Regular cardiac myocyte (primary cell): ENCODE measurements around the gene UBTD1. TPM values are rescaled to one million over a fixed set of nuclear protein-coding genes. Genes with fewer than 3 reads are reported as not detected.

Experiments
- total RNA-seq: library from RNA; depleted of rRNA; stranded (reverse); fragments of >200 nt; gene quantifications from 2 replicates; pipeline ENCODE4 v1.2.3, GENCODE V29; 2014

The UBTD1 gene
- total RNA-seq: 16.9 and 31.4 TPM in 2 replicates

DNA sequence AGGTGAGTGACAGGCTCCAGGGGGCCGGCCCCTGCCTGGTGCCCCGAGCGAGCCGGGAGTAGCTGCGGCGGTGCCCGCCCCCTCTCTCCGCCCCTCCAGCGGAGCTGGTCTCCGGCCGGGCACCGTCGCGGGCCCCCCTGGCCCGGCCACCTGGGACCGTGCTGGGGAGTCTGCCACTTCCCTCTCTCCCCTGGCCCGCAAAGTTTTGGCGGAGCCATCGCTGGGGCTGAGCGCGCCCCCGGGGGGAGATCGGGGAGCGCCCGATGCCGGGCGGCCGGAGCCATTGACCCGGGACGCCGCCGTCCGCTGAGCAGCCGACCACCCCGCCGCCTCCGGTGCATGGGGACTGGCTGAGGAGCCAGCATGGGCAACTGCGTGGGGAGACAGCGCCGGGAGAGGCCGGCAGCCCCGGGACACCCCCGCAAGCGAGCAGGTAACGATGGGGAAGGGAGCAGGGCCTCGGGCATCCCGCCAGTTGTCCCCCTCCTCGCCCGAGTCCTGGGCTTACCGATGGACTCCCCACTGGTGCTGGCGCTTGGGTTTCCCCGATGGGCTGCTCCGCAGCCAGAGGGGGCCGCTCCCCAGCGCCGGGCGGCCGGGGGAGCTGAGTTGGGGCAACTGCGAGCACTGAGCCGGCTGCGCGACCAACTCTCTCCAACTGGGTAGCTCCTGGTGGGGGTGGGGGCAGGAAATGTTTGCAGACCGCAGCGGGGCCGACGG, at the start of gene UBTD1:
Gene UBTD1 (plus strand): TSS at position 84 of the 720 bp plus-strand sequence. CDS start 280 bp downstream, at position 364.

GRCh38 chr10:97498076-97498840, 466 bp upstream of the UBTD1 start, which contains the start of gene MMS19:
MMS19 (minus strand) TSS chr10:97498422; CDS start chr10:97498384, 38 bp downstream.

DNA sequence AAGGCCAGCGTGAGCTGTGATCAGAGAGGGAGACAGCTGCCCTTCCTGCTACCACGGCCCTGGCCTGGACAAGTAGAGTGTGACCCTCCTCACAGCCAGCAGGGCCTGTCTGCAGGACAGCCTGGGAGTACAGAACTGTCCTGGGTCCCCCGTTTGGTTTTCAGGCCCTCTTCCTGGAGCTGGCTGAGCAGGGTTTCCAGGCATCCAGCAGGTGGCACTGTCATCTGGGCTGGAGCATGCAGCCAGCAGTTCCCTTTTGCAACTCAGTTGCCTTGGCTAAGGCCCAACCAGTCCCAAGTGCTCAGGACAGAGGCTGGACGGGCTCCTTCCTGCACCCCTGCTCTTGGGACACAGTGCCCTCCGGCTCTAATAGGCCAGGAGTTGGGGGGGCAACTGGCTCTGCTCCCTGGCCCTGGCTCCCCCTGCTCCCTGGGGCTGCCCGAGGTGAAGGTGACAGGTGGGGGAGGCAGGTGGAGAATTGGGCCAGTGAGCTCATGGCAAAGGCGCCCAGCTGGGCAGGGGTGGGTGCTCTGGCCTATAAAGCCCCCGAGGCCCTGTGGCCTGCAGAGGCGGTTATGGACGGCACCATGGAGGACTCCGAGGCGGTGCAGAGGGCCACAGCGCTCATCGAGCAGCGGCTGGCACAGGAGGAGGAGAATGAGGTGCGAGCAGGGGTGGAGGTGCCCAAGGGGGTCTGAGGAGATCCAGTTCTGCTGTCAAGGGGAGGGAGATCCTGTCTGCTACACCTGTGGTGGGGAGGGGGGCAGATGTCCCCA, 73.7 kb downstream of the UBTD1 start, which contains the start of gene ANKRD2:
Gene ANKRD2 (plus strand): TSS at position 566 of the 776 bp plus-strand sequence. CDS start 10 bp downstream, at position 576.

DNA sequence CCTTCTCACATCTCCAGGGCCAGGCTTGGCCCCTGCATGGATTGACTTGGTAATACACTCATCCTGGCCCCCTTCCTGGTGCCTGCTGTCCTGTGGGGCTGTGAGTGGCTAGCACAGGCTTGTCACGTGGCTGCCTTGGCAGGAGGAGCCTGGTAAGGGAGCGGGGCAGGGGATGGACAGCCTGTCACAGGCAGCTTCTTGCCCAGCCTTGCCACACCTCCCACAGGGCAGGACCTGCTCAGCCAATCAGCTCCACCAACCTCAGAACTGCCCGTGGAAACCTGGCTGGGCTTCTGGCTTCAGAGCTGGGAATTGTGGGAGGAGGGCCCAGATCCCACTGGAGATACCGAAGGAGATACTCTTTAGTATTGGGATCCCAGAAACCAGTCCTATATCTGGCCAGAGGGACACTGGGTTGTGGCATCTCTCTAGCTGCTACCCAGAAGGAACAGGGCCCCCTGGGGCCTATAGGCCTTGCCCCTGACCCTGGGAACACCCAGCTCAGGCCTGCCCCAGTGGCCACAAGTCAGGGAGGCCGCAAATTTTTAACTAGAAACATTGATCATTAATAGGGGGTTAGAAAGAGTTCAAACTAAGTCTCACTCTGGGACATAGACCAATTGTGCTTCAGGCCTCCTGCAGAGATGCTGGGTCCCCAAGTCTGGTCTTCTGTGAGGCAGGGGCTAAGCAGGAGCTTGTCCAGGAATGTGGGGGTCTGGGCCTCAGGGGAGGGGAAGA, 85.5 kb downstream of the UBTD1 start, which contains the start of gene HOGA1:
Gene HOGA1 (plus strand): TSS at position 330 of the 738 bp plus-strand sequence. CDS start 315 bp downstream, at position 645.

DNA sequence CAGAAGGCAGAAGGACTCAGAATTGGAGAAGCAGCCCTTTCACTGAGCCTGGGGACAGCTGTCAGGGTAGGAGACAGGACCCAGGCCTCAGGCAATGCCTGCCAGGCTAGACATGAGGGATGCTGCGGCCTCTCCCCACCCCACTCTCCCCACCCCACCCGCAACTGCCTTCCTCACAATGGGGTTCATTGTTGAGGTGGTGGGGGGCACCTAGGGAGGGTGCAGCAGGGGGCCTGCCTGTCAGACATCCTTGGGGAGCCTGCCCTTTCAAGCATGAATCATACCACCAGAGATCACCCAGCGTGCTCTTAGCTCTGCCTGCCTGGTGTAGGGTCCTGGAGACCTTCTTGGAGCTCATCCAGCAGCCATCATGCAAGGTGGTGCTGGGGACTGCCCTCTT, 90.8 kb downstream of the UBTD1 start, which contains the start of gene C10orf62:
Gene C10orf62 (plus strand): TSS at position 243 of the 400 bp plus-strand sequence. CDS start 177 bp downstream, outside the sequence.

Other genes starting within 250 kb of the UBTD1 start
- 5.6 and 12.1 TPM in 2 replicates for gene ARHGAP19, start 206.3 kb upstream of the UBTD1 start, total RNA-seq
- 0.96 and 1.7 TPM in 2 replicates for gene FRAT1, start 179.7 kb upstream of the UBTD1 start, total RNA-seq
- 6.1 and 6.2 TPM in 2 replicates for gene FRAT2, start 164.2 kb upstream of the UBTD1 start, total RNA-seq
- gene RRP12, start 97.6 kb upstream of the UBTD1 start, total RNA-seq: 14.7 and 38.3 TPM in 2 replicates
- gene PGAM1, start 72.7 kb upstream of the UBTD1 start, total RNA-seq: 489 and 612 TPM in 2 replicates
- gene EXOSC1, start 52.9 kb upstream of the UBTD1 start, total RNA-seq: 36.1 and 39.3 TPM in 2 replicates
- 36.6 and 80.9 TPM in 2 replicates for gene ZDHHC16, start 52.7 kb upstream of the UBTD1 start, total RNA-seq
- gene MMS19, start 502 bp upstream of the UBTD1 start, total RNA-seq: 64.6 and 77.5 TPM in 2 replicates
- gene ANKRD2, start 73.9 kb downstream of the UBTD1 start, total RNA-seq: 0.85 and 2.5 TPM in 2 replicates
- gene HOGA1, start 85.5 kb downstream of the UBTD1 start, total RNA-seq: 0.56 and 0.58 TPM in 2 replicates
- 0.19 TPM in 1 of 2 replicates, not detected in the other for gene C10orf62, start 90.8 kb downstream of the UBTD1 start, total RNA-seq
- 3.7 and 5.8 TPM in 2 replicates for gene MORN4, start 134.6 kb downstream of the UBTD1 start, total RNA-seq
- gene PI4K2A, start 141.7 kb downstream of the UBTD1 start, total RNA-seq: 20.1 and 21.4 TPM in 2 replicates
- gene AVPI1, start 188.3 kb downstream of the UBTD1 start, total RNA-seq: 15.3 and 27.6 TPM in 2 replicates
- gene MARVELD1, start 214.8 kb downstream of the UBTD1 start, total RNA-seq: 15.5 and 22.8 TPM in 2 replicates
- gene ZFYVE27, start 238.2 kb downstream of the UBTD1 start, total RNA-seq: 21.3 and 29.6 TPM in 2 replicates